CD14-positive monocyte (primary cell): ENCODE measurements around the gene WDR82. TPM values are rescaled to one million over a fixed set of nuclear protein-coding genes. Genes with fewer than 3 reads are reported as not detected.

Experiments used
- DNase-seq, 3 donors: peaks; one replicate each; pipeline ENCODE4 v3.0.0-alpha.2; 2011 to 2022
- H2AFZ ChIP-seq: 2 replicates; pipeline ENCODE4 v1.6.0; 2012; ENCODE audit warnings: mild to moderate bottlenecking, low read depth, low read length, inconsistent platforms; ENCODE audit not compliant: insufficient read depth, poor library complexity, severe bottlenecking
- H3K27ac ChIP-seq, 2 donors: 1 replicate in 1 of 2; 2 replicates in 1 of 2; pipeline ENCODE4 v1.5.1; 2012 to 2013; ENCODE audit warnings: low read length in 2 of 2, control low read depth in 1 of 2, inconsistent platforms in 1 of 2, low read depth in 1 of 2, mild to moderate bottlenecking in 1 of 2
- H3K27me3 ChIP-seq, 2 donors: one replicate each; pipeline versions ENCODE4 v1.6.0 to v1.6.1; 2011 to 2013; ENCODE audit warnings: low read length in 2 of 2; ENCODE audit not compliant: control insufficient read depth in 2 of 2, insufficient read depth in 2 of 2
- H3K36me3 ChIP-seq, 2 donors: replicated peaks in 1 of 2; 1 replicate in 1 of 2; 2 replicates in 1 of 2; pipeline versions ENCODE4 v1.5.1 to v1.6.1; 2012 to 2013; ENCODE audit warnings: low read length in 2 of 2, control low read depth in 1 of 2, inconsistent platforms in 1 of 2, mild to moderate bottlenecking in 1 of 2; ENCODE audit not compliant: insufficient read depth in 2 of 2, control insufficient read depth in 1 of 2
- H3K4me1 ChIP-seq, 2 donors: 1 replicate in 1 of 2; 2 replicates in 1 of 2; pipeline versions ENCODE4 v1.5.1 to v1.6.1; 2012 to 2013; ENCODE audit warnings: low read length in 2 of 2, control low read depth in 1 of 2, inconsistent platforms in 1 of 2, mild to moderate bottlenecking in 1 of 2, moderate library complexity in 1 of 2; ENCODE audit not compliant: insufficient read depth in 2 of 2, control insufficient read depth in 1 of 2
- H3K4me2 ChIP-seq: replicated peaks from 2 replicates; pipeline ENCODE3; 2012; ENCODE audit warnings: low read length, moderate library complexity, mild to moderate bottlenecking; ENCODE audit not compliant: poor library complexity, severe bottlenecking; ENCODE audit errors: extremely low read depth
- H3K4me3 ChIP-seq, 3 experiments: fragments of 200-600 bp in 1 of 3; sonication (generic) in 1 of 3; replicated peaks in 1 of 3; 1 replicate in 2 of 3; 2 replicates in 1 of 3; pipeline ENCODE4 v1.5.1; 2011 to 2013; ENCODE audit warnings: low read length in 3 of 3, mild to moderate bottlenecking in 3 of 3, control low read depth in 2 of 3, low read depth in 2 of 3, inconsistent platforms in 1 of 3, moderate library complexity in 1 of 3
- H3K79me2 ChIP-seq: 2 replicates; pipeline ENCODE4 v1.6.0; 2012; ENCODE audit warnings: mild to moderate bottlenecking, control low read depth, inconsistent platforms, low read length, moderate library complexity; ENCODE audit not compliant: insufficient read depth
- H3K9ac ChIP-seq: 2 replicates; pipeline ENCODE4 v1.6.0; 2017; ENCODE audit warnings: low read length, mild to moderate bottlenecking; ENCODE audit not compliant: insufficient read depth, poor library complexity, severe bottlenecking
- H3K9me3 ChIP-seq, 2 donors: replicated peaks in 1 of 2; 1 replicate in 1 of 2; 2 replicates in 1 of 2; pipeline versions ENCODE4 v1.5.1 to v1.6.1; 2012 to 2013; ENCODE audit warnings: low read length in 2 of 2, control low read depth in 1 of 2; ENCODE audit not compliant: control insufficient read depth in 1 of 2, insufficient read depth in 1 of 2
- H4K20me1 ChIP-seq: 2 replicates; pipeline ENCODE4 v1.6.0; 2012; ENCODE audit warnings: mild to moderate bottlenecking, low read length, control low read depth, moderate library complexity; ENCODE audit not compliant: insufficient read depth
- H3K27ac Mint-ChIP-seq, 7 donors: one replicate each; pipeline ENCODE4 v1.8.0; 2020; ENCODE audit warnings: mild to moderate bottlenecking in 7 of 7, mixed read lengths in 7 of 7, moderate library complexity in 6 of 7, inconsistent platforms in 2 of 7
- H3K27me3 Mint-ChIP-seq, 3 donors: one replicate each; pipeline ENCODE4 v1.8.0; 2021 to 2022; ENCODE audit warnings: low read depth in 3 of 3, mild to moderate bottlenecking in 3 of 3, mixed read lengths in 3 of 3, moderate library complexity in 3 of 3, inconsistent platforms in 1 of 3
- H3K36me3 Mint-ChIP-seq, 2 donors: one replicate each; pipeline ENCODE4 v1.8.0; 2020; ENCODE audit warnings: mixed read lengths in 2 of 2, inconsistent platforms in 1 of 2, mild to moderate bottlenecking in 1 of 2
- H3K4me1 Mint-ChIP-seq: one replicate; pipeline ENCODE4 v1.8.0; 2020; ENCODE audit warnings: mild to moderate bottlenecking, mixed read lengths
- H3K4me3 Mint-ChIP-seq, 2 donors: one replicate each; pipeline ENCODE4 v1.8.0; 2020; ENCODE audit warnings: mild to moderate bottlenecking in 2 of 2, mixed read lengths in 2 of 2, moderate library complexity in 1 of 2
- H3K9me3 Mint-ChIP-seq, 7 donors: one replicate each; pipeline ENCODE4 v1.8.0; 2020 to 2022; ENCODE audit warnings: mixed read lengths in 7 of 7, mild to moderate bottlenecking in 6 of 7, moderate library complexity in 6 of 7, inconsistent platforms in 2 of 7
- WGBS: methylation state at CpG from one replicate; pipeline ENCODE4 v1.1.5; 2013; ENCODE audit warnings: missing lambda C conversion rate; ENCODE audit not compliant: insufficient coverage; 5-methylcytosine and 5-hydroxymethylcytosine counted together
- intact Hi-C, 2 donors: fragments of 100-400 bp; cut with micrococcal nuclease; formaldehyde crosslinking; loops; one replicate each; pipeline versions ENCODE4 v1.15.0 to v1.15.1; 2023
- polyA plus RNA-seq, 3 donors: library from polyadenylated mRNA; depleted of rRNA in 1 of 3; unstranded in 2 of 3; stranded (reverse) in 1 of 3; fragments of 300-500 nt in 2 of 3; fragments of >200 nt in 1 of 3; fragmentation: Illumina TruSeq in 2 of 3; gene quantifications; 1 replicate in 2 of 3; 2 replicates in 1 of 3; pipeline ENCODE4 v1.2.3, GENCODE V29; 2012 to 2021
- TF ChIP-seq, protein P1 (sequence below): fragments of 200-600 bp; IDR thresholded peaks from one replicate; pipeline ENCODE4 v1.8.0; 2022; ENCODE audit warnings: antibody characterized with exemption, mild to moderate bottlenecking

Gene WDR82
- polyA plus RNA-seq, 3 donors, result 27.3 to 33.4 (median 32.3) TPM

DNA sequence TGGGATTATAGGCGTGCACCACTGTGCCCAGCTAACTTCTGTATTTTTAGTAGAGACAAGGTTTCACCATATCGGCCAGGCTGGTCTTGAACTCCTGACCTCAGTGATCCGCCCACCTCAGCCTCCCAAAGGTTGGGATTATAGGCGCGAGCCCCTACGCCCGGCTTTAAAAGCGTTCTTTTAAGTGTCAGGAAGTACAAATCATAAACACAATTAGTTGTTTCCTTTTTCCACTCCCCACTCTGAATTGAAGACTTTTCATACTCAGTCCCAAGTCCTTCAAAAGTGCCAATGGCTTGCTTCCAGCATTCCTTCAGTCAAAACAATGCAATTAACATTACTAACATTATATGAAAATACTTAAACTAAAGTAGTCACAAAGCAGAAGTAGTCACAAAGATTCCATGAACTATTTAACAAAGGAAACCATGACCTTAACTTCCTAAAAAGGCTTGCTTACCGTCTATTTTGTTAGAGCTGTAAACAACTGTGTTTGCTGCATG, 8.1 kb downstream of the WDR82 start:
- H3K9me3 ChIP-seq, result no peaks in the 10 kb centered on the region
- H2AFZ ChIP-seq, result no peak overlapping the region
- peak; percentile 38 to 68 (median 53) for DNase-seq
- H3K27ac Mint-ChIP-seq, result peak overlapping the region; percentile 93 to 98 (median 95)
- intact Hi-C loops, result no loop called here
- peaks cover 98% of the 10 kb centered on the region for H4K20me1 ChIP-seq
- peak overlapping the region in 1 of 3 experiments; percentile 61 for H3K4me3 ChIP-seq
- H3K9me3 Mint-ChIP-seq, result no peaks in the 10 kb centered on the region
- H3K4me1 ChIP-seq, result peaks cover 34 to 54% of the 10 kb centered on the region in 2 donors
- peaks cover 50 to 78% of the 10 kb centered on the region in 2 donors for H3K36me3 ChIP-seq
- peak overlapping the region; percentile 63 for H3K4me2 ChIP-seq
- TF ChIP-seq, protein P1, sequence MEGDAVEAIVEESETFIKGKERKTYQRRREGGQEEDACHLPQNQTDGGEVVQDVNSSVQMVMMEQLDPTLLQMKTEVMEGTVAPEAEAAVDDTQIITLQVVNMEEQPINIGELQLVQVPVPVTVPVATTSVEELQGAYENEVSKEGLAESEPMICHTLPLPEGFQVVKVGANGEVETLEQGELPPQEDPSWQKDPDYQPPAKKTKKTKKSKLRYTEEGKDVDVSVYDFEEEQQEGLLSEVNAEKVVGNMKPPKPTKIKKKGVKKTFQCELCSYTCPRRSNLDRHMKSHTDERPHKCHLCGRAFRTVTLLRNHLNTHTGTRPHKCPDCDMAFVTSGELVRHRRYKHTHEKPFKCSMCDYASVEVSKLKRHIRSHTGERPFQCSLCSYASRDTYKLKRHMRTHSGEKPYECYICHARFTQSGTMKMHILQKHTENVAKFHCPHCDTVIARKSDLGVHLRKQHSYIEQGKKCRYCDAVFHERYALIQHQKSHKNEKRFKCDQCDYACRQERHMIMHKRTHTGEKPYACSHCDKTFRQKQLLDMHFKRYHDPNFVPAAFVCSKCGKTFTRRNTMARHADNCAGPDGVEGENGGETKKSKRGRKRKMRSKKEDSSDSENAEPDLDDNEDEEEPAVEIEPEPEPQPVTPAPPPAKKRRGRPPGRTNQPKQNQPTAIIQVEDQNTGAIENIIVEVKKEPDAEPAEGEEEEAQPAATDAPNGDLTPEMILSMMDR, result no peak
- H3K4me3 Mint-ChIP-seq, result peak overlapping the region; percentile 55 to 80
- peak overlapping the region; percentile 52 for H3K9ac ChIP-seq
- peaks cover 52% of the 10 kb centered on the region for H3K4me1 Mint-ChIP-seq
- no peaks in the 10 kb centered on the region for H3K27me3 Mint-ChIP-seq
- peaks cover 97% of the 10 kb centered on the region for H3K79me2 ChIP-seq
- WGBS, result 0% methylated on average over 1 of the region's 9 CpGs
- peaks cover 58 to 78% of the 10 kb centered on the region in 2 donors for H3K36me3 Mint-ChIP-seq
- no peaks in the 10 kb centered on the region for H3K27me3 ChIP-seq
- peak overlapping the region; percentile 73 to 90 for H3K27ac ChIP-seq

DNA sequence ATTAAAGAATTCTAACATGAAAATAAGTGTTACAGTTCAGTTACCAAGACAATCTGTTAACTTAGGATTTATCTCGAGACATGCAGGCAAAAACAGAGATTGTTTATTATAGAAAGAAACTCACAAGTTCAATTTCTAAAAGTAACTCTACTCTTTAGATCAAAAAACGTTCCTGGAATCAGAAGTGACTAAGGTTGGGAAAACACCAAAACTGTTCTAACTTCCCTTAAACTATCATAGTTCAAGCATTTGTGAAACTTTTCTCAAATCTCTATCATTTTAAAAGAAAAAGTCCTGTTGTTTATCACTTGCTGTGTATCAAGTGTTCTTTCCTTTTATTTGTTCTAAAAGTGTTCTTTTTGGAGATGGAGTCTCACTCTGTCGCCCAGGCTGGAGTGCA, 8.7 kb downstream of the WDR82 start:
- no peaks in the 10 kb centered on the region for H3K9me3 Mint-ChIP-seq
- Histone ChIP-seq H3K79me2 (peaks cover 96% of the 10 kb centered on the region), H3K27ac (peak overlapping the region; percentile 73 to 90), H3K4me1 (peaks cover 34 to 53% of the 10 kb centered on the region in 2 donors), H3K9me3 (no peaks in the 10 kb centered on the region), H3K27me3 (no peaks in the 10 kb centered on the region), H4K20me1 (peaks cover 98% of the 10 kb centered on the region), H3K9ac (peak overlapping the region; percentile 52), H3K4me3 (peak overlapping the region in 1 of 3 experiments; percentile 61), H2AFZ (no peak overlapping the region), H3K4me2 (peak overlapping the region; percentile 63), H3K36me3 (peaks cover 51 to 81% of the 10 kb centered on the region in 2 donors)
- peak overlapping the region; percentile 55 to 80 for H3K4me3 Mint-ChIP-seq
- peaks cover 56 to 78% of the 10 kb centered on the region in 2 donors for H3K36me3 Mint-ChIP-seq
- 100% methylated on average over 1 of the region's 3 CpGs for WGBS
- TF ChIP-seq, protein P1, result no peak
- intact Hi-C loops, result no loop called here
- H3K27me3 Mint-ChIP-seq, result no peaks in the 10 kb centered on the region
- DNase-seq, result peak in 2 of 3 donors; percentile 49 to 58
- H3K4me1 Mint-ChIP-seq, result peaks cover 50% of the 10 kb centered on the region
- peak overlapping the region; percentile 93 to 98 (median 95) for H3K27ac Mint-ChIP-seq
